Mononuclear cell (primary cell): ENCODE data around the gene ARAP2. TPM values are rescaled to one million over a fixed set of nuclear protein-coding genes. Genes with fewer than 3 reads are reported as not detected.

Experiments
- H3K27me3 ChIP-seq: 2 replicates; pipeline ENCODE4 v1.6.0; 2011; ENCODE audit warnings: low read length, control low read depth; ENCODE audit not compliant: insufficient read depth
- H3K4me1 ChIP-seq: 2 replicates; pipeline ENCODE4 v1.5.1; 2011; ENCODE audit warnings: mild to moderate bottlenecking, low read length, control low read depth; ENCODE audit not compliant: insufficient read depth
- H3K4me3 ChIP-seq: 2 replicates; pipeline ENCODE4 v1.5.1; 2011; ENCODE audit warnings: mild to moderate bottlenecking, low read length, moderate library complexity
- H3K9me3 ChIP-seq: 2 replicates; pipeline ENCODE4 v1.5.1; 2011; ENCODE audit warnings: low read depth, mild to moderate bottlenecking, control low read depth, low read length
- total RNA-seq: library from RNA; depleted of rRNA; stranded (reverse); fragments of >200 nt; gene quantifications from one replicate; pipeline ENCODE4 v1.2.3, GENCODE V29; 2012

Gene ARAP2
- total RNA-seq, 1 donor = 201 TPM

DNA sequence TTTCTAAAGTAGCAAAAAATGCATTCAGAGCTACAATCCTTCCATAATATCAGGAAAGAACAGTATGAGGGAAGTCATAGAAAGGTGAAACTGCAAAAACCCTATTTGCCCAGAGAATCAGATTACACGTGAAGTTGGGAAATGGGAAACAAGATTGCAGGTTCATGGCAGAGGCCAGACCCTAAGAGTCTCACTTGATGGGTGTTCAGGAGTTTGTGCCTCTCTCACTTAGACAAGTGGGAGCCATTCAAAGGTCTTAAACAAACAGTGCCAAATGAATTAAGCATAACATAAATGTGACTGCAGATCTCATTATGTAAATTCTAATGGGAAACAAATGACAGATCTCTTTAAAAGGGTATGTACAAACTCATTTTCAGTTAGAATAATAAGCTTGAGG is 91.6 kb downstream of the ARAP2 start:
- H3K9me3 ChIP-seq = no peaks in the 10 kb centered on the region
- H3K4me1 ChIP-seq = no peaks in the 10 kb centered on the region
- H3K27me3 ChIP-seq = no peaks in the 10 kb centered on the region
- no peak overlapping the region for H3K4me3 ChIP-seq

DNA sequence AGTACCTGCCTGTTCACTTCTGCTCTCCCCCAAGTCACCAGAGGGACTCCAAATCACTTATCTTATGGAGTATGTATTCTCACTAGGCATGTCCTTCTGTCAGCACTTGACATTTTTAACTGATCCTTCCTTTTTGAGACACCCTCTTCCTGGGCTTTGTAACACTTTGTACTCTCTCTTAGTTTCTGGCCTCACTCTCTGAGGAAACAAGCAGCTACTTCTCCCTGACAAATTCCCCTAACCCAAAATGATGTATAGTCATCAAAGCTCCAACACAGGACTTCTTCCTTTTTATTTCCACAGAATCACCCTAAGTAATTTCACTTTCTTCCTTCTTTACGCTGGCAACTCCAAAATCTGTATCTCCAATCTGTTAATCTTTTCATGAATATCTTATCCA is 101.8 kb downstream of the ARAP2 start:
- Histone ChIP-seq H3K4me1 (no peaks in the 10 kb centered on the region), H3K4me3 (no peak overlapping the region), H3K9me3 (no peaks in the 10 kb centered on the region), H3K27me3 (no peaks in the 10 kb centered on the region)

DNA sequence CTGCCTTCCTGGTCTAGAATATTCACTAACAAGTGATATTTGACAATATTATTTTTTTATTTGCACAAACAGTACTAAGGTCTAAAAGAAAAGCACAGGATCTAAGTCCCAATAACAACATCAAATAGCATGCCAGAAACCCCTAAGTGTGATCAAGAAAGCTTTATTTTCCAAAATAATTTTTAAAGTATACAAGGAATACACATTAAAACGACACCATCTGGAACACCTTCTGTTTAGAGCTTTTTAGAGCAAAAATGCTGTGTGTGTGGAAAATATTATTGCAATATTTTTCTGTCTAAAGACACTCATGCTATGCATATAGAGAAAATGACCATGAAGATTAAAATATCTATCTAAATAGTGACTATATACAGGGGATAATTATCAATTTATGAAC is 103.1 kb downstream of the ARAP2 start:
- H3K9me3 ChIP-seq = no peaks in the 10 kb centered on the region
- no peaks in the 10 kb centered on the region for H3K4me1 ChIP-seq
- no peaks in the 10 kb centered on the region for H3K27me3 ChIP-seq
- H3K4me3 ChIP-seq = no peak overlapping the region

DNA sequence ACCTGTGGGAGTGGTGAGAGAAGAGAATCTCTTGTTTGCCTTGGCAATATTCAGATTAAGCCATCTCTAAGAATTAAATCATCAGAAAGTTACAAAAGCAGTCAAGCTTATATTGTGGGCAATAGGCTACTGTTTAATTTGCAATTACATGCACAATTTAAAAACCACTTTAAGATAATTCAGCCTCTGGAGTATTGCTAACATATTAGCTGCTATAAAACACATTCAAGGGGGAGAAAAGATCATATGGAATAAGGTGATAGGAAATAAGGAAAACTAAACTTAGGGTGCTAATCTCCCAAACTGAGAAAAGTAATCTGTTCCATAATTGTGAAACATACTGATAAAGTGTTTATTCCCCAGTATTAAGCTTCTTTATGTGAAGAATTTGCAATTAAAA is 103.9 kb downstream of the ARAP2 start:
- Histone ChIP-seq H3K9me3 (no peaks in the 10 kb centered on the region), H3K4me3 (no peak overlapping the region), H3K27me3 (no peaks in the 10 kb centered on the region), H3K4me1 (no peaks in the 10 kb centered on the region)

DNA sequence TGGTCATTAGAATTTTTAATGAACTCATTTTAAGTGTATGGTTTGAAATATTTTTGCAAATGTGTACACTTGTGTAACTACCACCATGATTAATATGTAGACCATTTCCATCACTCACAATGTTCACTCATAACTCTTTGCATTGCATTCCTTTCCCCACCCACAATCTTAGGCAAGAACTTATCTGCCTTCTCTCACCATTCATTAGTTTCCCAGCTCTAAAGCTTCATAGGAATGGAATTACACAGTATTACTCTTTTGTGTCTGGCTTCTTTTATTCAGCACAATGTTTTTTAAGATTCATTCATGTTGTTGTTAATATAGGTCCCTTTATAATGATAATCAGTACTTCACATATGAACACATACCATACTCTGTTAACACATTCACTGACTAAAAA is 106.1 kb downstream of the ARAP2 start:
- Histone ChIP-seq H3K4me1 (peaks cover 3% of the 10 kb centered on the region), H3K27me3 (no peaks in the 10 kb centered on the region), H3K9me3 (no peaks in the 10 kb centered on the region), H3K4me3 (no peak overlapping the region)

GRCh38 chr4:36137336-36137735 is 107.0 kb downstream of the ARAP2 start:
- Histone ChIP-seq H3K4me3 (no peak overlapping the region), H3K4me1 (peaks cover 3% of the 10 kb centered on the region), H3K27me3 (no peaks in the 10 kb centered on the region), H3K9me3 (no peaks in the 10 kb centered on the region)

DNA sequence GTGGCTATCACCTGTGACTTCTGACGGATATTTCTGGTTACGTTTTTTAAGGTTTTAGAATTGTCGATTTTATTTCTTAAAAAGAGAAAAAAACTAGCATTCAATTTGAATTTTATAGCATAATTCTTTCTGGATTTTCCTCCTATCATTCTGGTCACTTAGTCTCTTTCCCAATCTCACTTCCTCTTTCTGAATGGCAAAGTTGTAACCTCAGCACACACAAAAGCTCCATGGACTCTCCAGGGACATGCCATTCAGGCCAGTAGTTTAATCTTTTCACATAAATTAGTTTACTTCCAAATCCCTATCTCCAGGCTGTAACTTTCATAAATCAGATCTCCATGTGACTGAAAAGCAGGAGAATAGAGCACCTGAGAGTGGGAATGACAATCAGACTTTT is 110.7 kb downstream of the ARAP2 start:
- Histone ChIP-seq H3K4me1 (peaks cover 11% of the 10 kb centered on the region), H3K4me3 (no peak overlapping the region), H3K9me3 (no peaks in the 10 kb centered on the region), H3K27me3 (no peaks in the 10 kb centered on the region)

DNA sequence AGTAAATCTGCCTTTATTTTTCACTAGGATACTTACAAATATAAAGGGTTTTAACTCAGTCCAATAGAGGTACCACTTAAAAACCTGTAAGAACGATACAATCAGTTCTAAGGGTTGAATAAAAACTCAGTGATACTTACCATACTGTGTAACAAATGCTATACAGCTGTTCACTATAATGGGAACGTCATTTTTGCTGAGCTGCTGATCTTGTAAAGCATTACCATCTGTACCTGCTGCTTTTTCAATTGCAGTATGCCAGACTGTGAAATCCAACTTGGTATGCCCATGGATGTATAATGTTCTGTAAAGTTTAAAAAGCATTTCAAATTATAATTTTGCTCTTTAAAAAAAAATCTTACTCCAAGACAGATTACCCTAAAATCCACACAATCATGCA is 111.2 kb downstream of the ARAP2 start:
- Histone ChIP-seq H3K4me1 (peaks cover 11% of the 10 kb centered on the region), H3K9me3 (no peaks in the 10 kb centered on the region), H3K27me3 (no peaks in the 10 kb centered on the region), H3K4me3 (no peak overlapping the region)

- peaks cover 11% of the 10 kb centered on the region for H3K4me1 ChIP-seq
- no peaks in the 10 kb centered on the region for H3K27me3 ChIP-seq
- no peak overlapping the region for H3K4me3 ChIP-seq
- no peaks in the 10 kb centered on the region for H3K9me3 ChIP-seq
These were observed 113.7 kb downstream of the ARAP2 start for GRCh38 chr4:36130641-36131040.

DNA sequence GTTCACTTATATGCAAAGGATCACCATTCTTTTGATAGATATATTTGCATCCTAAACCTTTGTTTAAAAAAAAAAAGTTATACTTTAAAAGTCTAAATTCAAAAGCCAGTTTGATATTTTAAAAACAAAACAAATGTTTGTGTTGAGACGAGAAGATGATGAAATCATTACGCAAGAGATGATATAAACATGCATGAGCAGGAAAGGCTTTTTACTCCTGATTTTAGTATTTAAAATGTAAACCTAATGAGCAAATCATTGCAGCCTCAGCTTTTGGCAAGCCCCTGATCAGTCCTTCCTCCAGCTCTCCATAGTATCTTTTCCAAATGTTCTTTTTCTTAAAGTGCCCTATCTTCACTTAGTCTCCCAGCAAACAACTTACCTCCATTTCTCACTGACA is 115.6 kb downstream of the ARAP2 start:
- H3K9me3 ChIP-seq = no peaks in the 10 kb centered on the region

GRCh38 chr4:36123906-36124305 is 120.4 kb downstream of the ARAP2 start:
- peaks cover 15% of the 10 kb centered on the region for H3K4me1 ChIP-seq
- H3K4me3 ChIP-seq = no peak overlapping the region
- no peaks in the 10 kb centered on the region for H3K27me3 ChIP-seq

More for the DNA sequence above, 115.6 kb downstream of the ARAP2 start:
- no peak overlapping the region for H3K4me3 ChIP-seq
- no peaks in the 10 kb centered on the region for H3K27me3 ChIP-seq
- peaks cover 15% of the 10 kb centered on the region for H3K4me1 ChIP-seq

DNA sequence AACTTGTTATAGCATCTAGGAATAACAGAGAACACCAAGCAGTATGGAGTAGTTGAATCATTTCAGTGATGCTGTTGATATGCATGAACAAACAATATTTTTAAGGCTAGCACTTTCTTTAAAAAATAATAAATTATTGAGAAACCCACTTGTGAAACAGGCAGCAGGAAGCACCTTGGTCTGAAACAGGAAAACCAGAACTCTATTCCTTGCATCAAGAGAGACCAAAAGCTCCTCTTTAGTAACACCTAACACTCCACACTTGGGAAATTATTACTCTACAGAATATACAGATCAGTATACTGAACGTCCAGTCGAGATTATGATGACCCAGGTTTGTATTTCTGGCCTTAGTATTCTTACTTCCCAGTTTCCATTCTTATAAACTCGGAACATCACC is 129.0 kb downstream of the ARAP2 start:
- H3K4me1 ChIP-seq = peaks cover 12% of the 10 kb centered on the region
- H3K27me3 ChIP-seq = no peaks in the 10 kb centered on the region
- H3K9me3 ChIP-seq = no peaks in the 10 kb centered on the region
- H3K4me3 ChIP-seq = no peak overlapping the region

More at GRCh38 chr4:36123906-36124305, 120.4 kb downstream of the ARAP2 start:
- H3K9me3 ChIP-seq = no peaks in the 10 kb centered on the region

DNA sequence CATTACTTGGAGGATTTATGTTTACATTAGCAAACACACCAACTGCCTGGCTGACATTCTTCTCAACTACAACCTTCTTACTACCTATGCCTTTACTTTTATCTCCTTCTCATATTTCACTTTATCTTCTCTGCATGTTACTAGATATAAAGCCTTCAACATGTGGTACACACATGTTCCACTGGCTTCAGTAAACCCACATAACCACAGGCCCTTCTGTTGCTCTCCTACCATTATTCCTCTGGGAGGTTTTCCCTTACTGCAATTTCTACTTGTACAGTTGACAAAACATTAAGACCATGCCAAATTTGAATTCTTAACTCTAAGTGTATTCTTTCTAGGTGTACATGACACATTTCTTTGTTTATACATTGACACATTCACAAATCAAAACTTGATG is 133.1 kb downstream of the ARAP2 start:
- H3K27me3 ChIP-seq = no peaks in the 10 kb centered on the region
- peaks cover 12% of the 10 kb centered on the region for H3K4me1 ChIP-seq
- H3K9me3 ChIP-seq = no peaks in the 10 kb centered on the region
- no peak overlapping the region for H3K4me3 ChIP-seq

DNA sequence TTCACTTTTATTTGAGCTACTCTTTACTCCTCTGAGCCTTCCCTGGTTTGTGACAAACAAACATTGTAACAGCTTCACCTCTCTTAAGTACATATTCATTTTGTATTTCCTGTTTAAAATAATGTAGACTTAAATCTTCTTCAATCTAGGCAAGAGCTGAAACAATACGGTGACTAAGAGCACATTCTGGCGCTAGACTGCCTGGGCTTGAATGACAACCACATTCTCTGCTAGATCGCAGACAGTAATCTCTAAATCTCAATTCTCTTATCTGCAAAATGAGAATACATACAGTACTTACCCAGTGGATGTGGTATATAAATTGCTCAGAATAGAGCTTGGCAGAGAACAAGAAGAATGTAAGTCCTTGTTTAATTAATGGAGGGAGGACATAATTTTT is 144.8 kb downstream of the ARAP2 start:
- Histone ChIP-seq H3K4me3 (no peak overlapping the region), H3K4me1 (no peaks in the 10 kb centered on the region), H3K27me3 (no peaks in the 10 kb centered on the region), H3K9me3 (no peaks in the 10 kb centered on the region)

GRCh38 chr4:36094995-36095394 is 149.3 kb downstream of the ARAP2 start:
- Histone ChIP-seq H3K4me3 (no peak overlapping the region), H3K27me3 (no peaks in the 10 kb centered on the region), H3K4me1 (no peaks in the 10 kb centered on the region), H3K9me3 (no peaks in the 10 kb centered on the region)

GRCh38 chr4:36091997-36092396 is 152.3 kb downstream of the ARAP2 start:
- H3K9me3 ChIP-seq = no peaks in the 10 kb centered on the region
- H3K4me3 ChIP-seq = no peak overlapping the region
- H3K27me3 ChIP-seq = no peaks in the 10 kb centered on the region
- no peaks in the 10 kb centered on the region for H3K4me1 ChIP-seq

DNA sequence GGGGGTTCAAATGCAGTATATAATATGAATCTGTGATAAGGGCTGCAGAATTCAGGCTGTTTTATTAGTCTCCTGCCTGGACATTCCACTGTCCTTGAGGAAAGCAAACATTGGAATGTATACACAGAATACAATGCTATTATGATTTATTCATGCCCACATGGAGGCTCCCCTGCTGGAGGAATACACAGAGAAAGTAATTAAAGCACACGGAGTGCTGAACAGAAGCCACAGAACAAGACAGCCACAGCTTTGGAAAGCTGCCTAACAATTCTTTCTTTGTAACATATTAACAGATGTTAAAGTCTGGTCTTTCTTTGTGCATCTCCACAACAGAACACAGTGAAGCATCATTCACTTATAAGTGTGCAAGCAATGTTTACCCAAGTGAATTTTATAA is 155.8 kb downstream of the ARAP2 start:
- Histone ChIP-seq H3K27me3 (no peaks in the 10 kb centered on the region), H3K4me3 (no peak overlapping the region), H3K9me3 (no peaks in the 10 kb centered on the region), H3K4me1 (no peaks in the 10 kb centered on the region)
